ENCODE measurements around the gene FARS2.

GRCh38 chr6:5286780-5287179 is 25.5 kb downstream of the FARS2 start:
- TF ChIP-seq CHD2 (IDR thresholded peaks at IDR 0.05; ENCODE audit: low read length, partially characterized antibody) (no peak), CHD4 (IDR thresholded peaks at IDR 0.05; ENCODE audit: borderline replicate concordance) (no peak), ZSCAN20 (CRISPR knock-in tag; IDR thresholded peaks at IDR 0.05) (no peak), POLR2A (IDR thresholded peaks at IDR 0.05; ENCODE audit: low read length) (no peak), KDM5A (IDR thresholded peaks at IDR 0.05) (no peak), POLR2AphosphoS2 (conservative IDR thresholded peaks at IDR 0.05; ENCODE audit: low read length) (no peak), SREBF2 (IDR thresholded peaks at IDR 0.05) (no peak), KDM1A (IDR thresholded peaks at IDR 0.05; ENCODE audit: low read depth) (no peak), RAD21 (conservative IDR thresholded peaks at IDR 0.05 in 1 of 2, IDR thresholded peaks at IDR 0.05 in 1 of 2) (no peak), EP300 (IDR thresholded peaks at IDR 0.05) (no peak), RARB (CRISPR knock-in tag; IDR thresholded peaks at IDR 0.05) (no peak)
- TF ChIP-seq, protein P1, sequence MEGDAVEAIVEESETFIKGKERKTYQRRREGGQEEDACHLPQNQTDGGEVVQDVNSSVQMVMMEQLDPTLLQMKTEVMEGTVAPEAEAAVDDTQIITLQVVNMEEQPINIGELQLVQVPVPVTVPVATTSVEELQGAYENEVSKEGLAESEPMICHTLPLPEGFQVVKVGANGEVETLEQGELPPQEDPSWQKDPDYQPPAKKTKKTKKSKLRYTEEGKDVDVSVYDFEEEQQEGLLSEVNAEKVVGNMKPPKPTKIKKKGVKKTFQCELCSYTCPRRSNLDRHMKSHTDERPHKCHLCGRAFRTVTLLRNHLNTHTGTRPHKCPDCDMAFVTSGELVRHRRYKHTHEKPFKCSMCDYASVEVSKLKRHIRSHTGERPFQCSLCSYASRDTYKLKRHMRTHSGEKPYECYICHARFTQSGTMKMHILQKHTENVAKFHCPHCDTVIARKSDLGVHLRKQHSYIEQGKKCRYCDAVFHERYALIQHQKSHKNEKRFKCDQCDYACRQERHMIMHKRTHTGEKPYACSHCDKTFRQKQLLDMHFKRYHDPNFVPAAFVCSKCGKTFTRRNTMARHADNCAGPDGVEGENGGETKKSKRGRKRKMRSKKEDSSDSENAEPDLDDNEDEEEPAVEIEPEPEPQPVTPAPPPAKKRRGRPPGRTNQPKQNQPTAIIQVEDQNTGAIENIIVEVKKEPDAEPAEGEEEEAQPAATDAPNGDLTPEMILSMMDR (IDR thresholded peaks at IDR 0.05), result no peak
- TF ChIP-seq, protein P2, sequence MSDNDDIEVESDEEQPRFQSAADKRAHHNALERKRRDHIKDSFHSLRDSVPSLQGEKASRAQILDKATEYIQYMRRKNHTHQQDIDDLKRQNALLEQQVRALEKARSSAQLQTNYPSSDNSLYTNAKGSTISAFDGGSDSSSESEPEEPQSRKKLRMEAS (IDR thresholded peaks at IDR 0.05), result no peak

All from A549 (cell line).